ENCODE measurements around the gene NUP58.
"Not testable (repeated sequence)": the region's sequence is repeated elsewhere in the genome, so short reads cannot be mapped to it uniquely, and the experiment has no call there.

NUP58 gene

GRCh38 chr13:25306671-25307464 lies 5.4 kb downstream of the NUP58 start:
- DNase-seq, result no peak

- no peak for DNase-seq
Measured at GRCh38 chr13:25310891-25311290, 9.5 kb downstream of the NUP58 start.

- DNase-seq, result not testable (repeated sequence)
Measured at GRCh38 chr13:25318946-25319345, 17.5 kb downstream of the NUP58 start.

GRCh38 chr13:25319771-25320170 lies 18.3 kb downstream of the NUP58 start:
- DNase-seq, result no peak

GRCh38 chr13:25324100-25324499 lies 22.7 kb downstream of the NUP58 start:
- DNase-seq, result no peak

GRCh38 chr13:25329706-25330105 lies 28.3 kb downstream of the NUP58 start:
- no peak for DNase-seq

GRCh38 chr13:25330541-25330940 lies 29.1 kb downstream of the NUP58 start:
- DNase-seq, result no peak

GRCh38 chr13:25335856-25336255 lies 34.4 kb downstream of the NUP58 start:
- DNase-seq, result no peak

- DNase-seq, result no peak
Measured at GRCh38 chr13:25345576-25345975, 44.2 kb downstream of the NUP58 start.

- DNase-seq, result no peak
Measured at GRCh38 chr13:25347151-25347550, 45.7 kb downstream of the NUP58 start.

GRCh38 chr13:25351404-25351803 lies 50.0 kb downstream of the NUP58 start:
- DNase-seq, result no peak

GRCh38 chr13:25352230-25352629 lies 50.8 kb downstream of the NUP58 start:
- no peak for DNase-seq

- DNase-seq, result no peak
Measured at GRCh38 chr13:25352806-25353205, 51.4 kb downstream of the NUP58 start.

GRCh38 chr13:25353344-25353743 lies 51.9 kb downstream of the NUP58 start:
- DNase-seq, result no peak

- no peak for DNase-seq
Measured at GRCh38 chr13:25354377-25354776, 53.0 kb downstream of the NUP58 start.

- DNase-seq, result not testable (repeated sequence)
Measured at GRCh38 chr13:25360443-25360842, 59.0 kb downstream of the NUP58 start.

- no peak for DNase-seq
Measured at GRCh38 chr13:25365720-25366235, 64.4 kb downstream of the NUP58 start.

- no peak for DNase-seq
Measured at GRCh38 chr13:25371158-25371874, 69.9 kb downstream of the NUP58 start.

- no peak for DNase-seq
Measured at GRCh38 chr13:25371875-25372283, 70.5 kb downstream of the NUP58 start, which contains the start of gene ATP8A2. ATP8A2 (plus strand) TSS chr13:25371974; CDS start chr13:25372213, 239 bp downstream.

- no peak for DNase-seq
Measured at GRCh38 chr13:25372284-25373081, 71.1 kb downstream of the NUP58 start.

GRCh38 chr13:25375727-25376358 lies 74.4 kb downstream of the NUP58 start:
- DNase-seq, result no peak

- no peak for DNase-seq
Measured at GRCh38 chr13:25377244-25377962, 76.0 kb downstream of the NUP58 start.

Data from NCI-H774 (cell line).